HEK293 (cell line): ENCODE results near the gene GPR132.
A peak's percentile ranks its signal among the peaks of the same experiment; 100 is the strongest.
"Not testable (repeated sequence)": the region's sequence is repeated elsewhere in the genome, so short reads cannot be mapped to it uniquely, and the experiment has no call there.

Experiments used
- CTCF ChIA-PET: fragments of 350-600 bp; formaldehyde crosslinking; extraction: SDS; loops from one replicate; lab custom pipeline; 2021; ENCODE audit warnings: antibody characterized with exemption; lab: Yijun Ruan, JAX
- POLR2A ChIA-PET: fragments of 300-600 bp; formaldehyde crosslinking; extraction: SDS; loops from one replicate; lab custom pipeline; 2020; ENCODE audit warnings: antibody characterized with exemption, inconsistent platforms; lab: Yijun Ruan, JAX
- H3K27ac ChIP-seq: fragments of 200-500 bp; sonication (Bioruptor generic); 2 replicates; pipeline ENCODE4 v1.5.1; 2014; ENCODE audit warnings: low read depth, low read length, control low read depth, inconsistent platforms; ENCODE audit errors: extremely low read depth
- H3K36me3 ChIP-seq, 2 experiments: fragments of 200-500 bp in 1 of 2; sonication (Bioruptor generic) in 1 of 2; 1 replicate in 1 of 2; 2 replicates in 1 of 2; pipeline ENCODE4 v1.5.1; 2014 to 2017; ENCODE audit warnings: inconsistent platforms in 2 of 2, low read length in 2 of 2; ENCODE audit not compliant: control insufficient read depth in 2 of 2, insufficient read depth in 1 of 2
- H3K4me1 ChIP-seq: fragments of 200-500 bp; sonication (Bioruptor generic); 2 replicates; pipeline ENCODE4 v1.5.1; 2014; ENCODE audit warnings: mild to moderate bottlenecking, low read length, inconsistent platforms; ENCODE audit not compliant: control insufficient read depth, insufficient read depth
- H3K4me3 ChIP-seq: 2 replicates; pipeline ENCODE4 v1.5.1; 2011; ENCODE audit warnings: low read depth, mild to moderate bottlenecking, control low read depth, low read length, moderate library complexity
- H3K9me3 ChIP-seq: fragments of 200-500 bp; sonication (Bioruptor generic); 2 replicates; pipeline ENCODE4 v1.5.1; 2014; ENCODE audit warnings: low read depth, low read length, inconsistent platforms; ENCODE audit not compliant: control insufficient read depth, insufficient read depth
- ATF2 ChIP-seq: fragments of 450-650 bp; formaldehyde crosslinking; IDR thresholded peaks from 2 replicates; pipeline ENCODE4 v1.5.1; 2016; ENCODE audit warnings: missing biosample characterization, missing genetic modification characterization, low read depth
- GLI2 ChIP-seq: fragments of 450-650 bp; formaldehyde crosslinking; IDR thresholded peaks from 2 replicates; pipeline ENCODE4; 2017; ENCODE audit warnings: missing biosample characterization, missing genetic modification characterization, low read depth, borderline replicate concordance
- HOXA7 ChIP-seq: sonication (generic); formaldehyde crosslinking; IDR thresholded peaks from 2 replicates; pipeline ENCODE4 v1.8.1; 2022; ENCODE audit warnings: missing genetic modification reagents, borderline replicate concordance
- MZF1 ChIP-seq: fragments of 450-650 bp; formaldehyde crosslinking; IDR thresholded peaks from 2 replicates; pipeline ENCODE4 v1.5.1; 2017; ENCODE audit warnings: missing biosample characterization, missing genetic modification characterization, borderline replicate concordance
- SCRT2 ChIP-seq: fragments of 450-650 bp; formaldehyde crosslinking; IDR thresholded peaks from 2 replicates; pipeline ENCODE4 v1.5.1; 2016; ENCODE audit warnings: missing biosample characterization, missing genetic modification characterization
- ZBTB48 ChIP-seq: fragments of 450-650 bp; formaldehyde crosslinking; IDR thresholded peaks from 2 replicates; pipeline ENCODE4 v1.5.1; 2016; ENCODE audit warnings: missing biosample characterization, missing genetic modification characterization
- ZFHX2 ChIP-seq: fragments of 450-650 bp; formaldehyde crosslinking; conservative IDR thresholded peaks from 2 replicates; pipeline ENCODE4 v1.5.1; 2016; ENCODE audit warnings: missing biosample characterization, missing genetic modification characterization
- ZIC2 ChIP-seq: fragments of 450-650 bp; formaldehyde crosslinking; IDR thresholded peaks from 2 replicates; pipeline ENCODE4 v1.5.1; 2016; ENCODE audit warnings: missing biosample characterization, missing genetic modification characterization
- ZNF596 ChIP-seq: fragments of 450-650 bp; IDR thresholded peaks from 2 replicates; pipeline ENCODE4 v1.5.0; 2018; ENCODE audit warnings: missing biosample characterization, mild to moderate bottlenecking, missing genetic modification characterization, moderate library complexity
- ZNF645 ChIP-seq: fragments of 450-650 bp; formaldehyde crosslinking; IDR thresholded peaks from 2 replicates; pipeline ENCODE4; 2016; ENCODE audit warnings: missing biosample characterization, missing genetic modification characterization
- ZNF747 ChIP-seq: fragments of 450-650 bp; formaldehyde crosslinking; IDR thresholded peaks from 2 replicates; pipeline ENCODE4 v1.5.1; 2016; ENCODE audit warnings: missing biosample characterization, missing genetic modification characterization
- TF ChIP-seq, protein P1 (sequence below): fragments of 450-650 bp; formaldehyde crosslinking; IDR thresholded peaks from 2 replicates; pipeline ENCODE4 v1.5.1; 2016; ENCODE audit warnings: missing biosample characterization, missing genetic modification characterization

Gene GPR132

GRCh38 chr14:105039458-105040205 lies 25.6 kb downstream of the GPR132 start:
- H3K4me3 ChIP-seq: no peak overlapping the region
- H3K27ac ChIP-seq: no peak overlapping the region
- peak; percentile 51 for TF ChIP-seq ZFHX2 (tag by site-specific recombination)
- TF ChIP-seq HOXA7 (CRISPR knock-in tag): no peak
- 0 out of 2 replicates have a peak, but pooled peaks have one; percentile 19 for TF ChIP-seq ZNF596 (tag by site-specific recombination)
- 0 out of 2 replicates have a peak, but pooled peaks have one; percentile 49 for TF ChIP-seq ZBTB48 (tag by site-specific recombination)
- no peak for TF ChIP-seq ATF2 (tag by site-specific recombination)
- H3K36me3 ChIP-seq: no peaks in the 10 kb centered on the region
- ChIA-PET CTCF (interaction anchor here (8.3 kb wide), 1 partner anchor 65 kb away, joined by 109 read pairs; no protein-coding TSS in a partner anchor), POLR2A (interaction anchor here (1.2 kb wide), 1 partner anchor 19 kb away, joined by 3 read pairs; the partner anchor contains the start of gene CDCA4)
- no peaks in the 10 kb centered on the region for H3K4me1 ChIP-seq
- H3K9me3 ChIP-seq: no peaks in the 10 kb centered on the region

DNA sequence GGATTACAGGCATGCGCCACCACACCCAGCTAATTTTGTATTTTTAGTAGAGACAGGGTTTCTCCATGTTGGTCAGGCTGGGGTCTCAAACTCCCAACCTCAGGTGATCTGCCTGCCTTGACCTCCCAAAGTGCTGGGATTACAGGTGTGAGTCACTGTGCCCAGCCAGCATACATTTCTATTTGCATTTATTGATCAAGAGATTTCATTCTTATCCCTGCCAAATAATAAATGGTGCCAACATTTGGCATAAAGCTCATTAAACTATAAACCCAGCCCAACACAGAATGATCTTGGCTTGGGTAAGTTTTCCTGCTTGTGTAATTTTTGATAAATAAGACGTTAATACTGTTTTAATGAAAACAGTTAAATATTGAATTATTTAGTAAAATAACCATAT lies 29.6 kb downstream of the GPR132 start:
- H3K9me3 ChIP-seq, H3K4me1 ChIP-seq, H3K36me3 ChIP-seq, H3K27ac ChIP-seq, H3K4me3 ChIP-seq: not testable (repeated sequence)
- CTCF ChIA-PET: interaction anchor here (0.6 to 6.2 kb wide), 6 partner anchors 9 to 359 kb away, joined by 3 to 41 read pairs (median 3); no protein-coding TSS in a partner anchor
- POLR2A ChIA-PET: interaction anchor here (1.1 to 2.4 kb wide), 2 partner anchors 15 to 63 kb away, joined by 3 to 13 read pairs; partner anchors contain the start of gene CDCA4

GRCh38 chr14:105034315-105035039 lies 30.8 kb downstream of the GPR132 start:
- TF ChIP-seq ZNF645 (tag by site-specific recombination) (no peak), ZNF747 (no peak), SCRT2 (tag by site-specific recombination) (peak; percentile 79), ZIC2 (tag by site-specific recombination) (no peak), ZNF596 (tag by site-specific recombination) (no peak), MZF1 (tag by site-specific recombination) (no peak), HOXA7 (CRISPR knock-in tag) (no peak), GLI2 (no peak)
- TF ChIP-seq, protein P1, sequence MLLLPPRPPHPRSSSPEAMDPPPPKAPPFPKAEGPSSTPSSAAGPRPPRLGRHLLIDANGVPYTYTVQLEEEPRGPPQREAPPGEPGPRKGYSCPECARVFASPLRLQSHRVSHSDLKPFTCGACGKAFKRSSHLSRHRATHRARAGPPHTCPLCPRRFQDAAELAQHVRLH (tag by site-specific recombination): no peak
- POLR2A ChIA-PET: interaction anchor here (0.7 to 3.6 kb wide), 4 partner anchors 10 to 62 kb away, joined by 3 to 28 read pairs (median 8); partner anchors contain the start of gene CDCA4
- Histone ChIP-seq H3K27ac (no peak overlapping the region), H3K9me3 (no peaks in the 10 kb centered on the region), H3K36me3 (no peaks in the 10 kb centered on the region), H3K4me3 (peak overlapping the region; percentile 62), H3K4me1 (peaks cover 2% of the 10 kb centered on the region; the same call in 1 of the 2 replicates)
- CTCF ChIA-PET: interaction anchor here (0.6 to 6.2 kb wide), 5 partner anchors 10 to 208 kb away, joined by 3 to 41 read pairs (median 3); no protein-coding TSS in a partner anchor
